Sigmoid colon (tissue), 7 donors: ENCODE measurements around the gene SLC35F1. TPM values are rescaled to one million over a fixed set of nuclear protein-coding genes. Genes with fewer than 3 reads are reported as not detected.
"Not testable (repeated sequence)": the region's sequence is repeated elsewhere in the genome, so short reads cannot be mapped to it uniquely, and the experiment has no call there.

Source experiments
- DNase-seq: peaks from one replicate; pipeline ENCODE4 v3.0.0-alpha.2; 2019
- H3K27ac ChIP-seq, 4 donors: fragments of 200-600 bp; sonication (generic); one replicate each; pipeline ENCODE4 v1.5.1; 2016 to 2019; ENCODE audit warnings: mild to moderate bottlenecking in 1 of 4
- H3K27me3 ChIP-seq, 3 donors: fragments of 200-600 bp; sonication (generic); one replicate each; pipeline ENCODE4 v1.5.1; 2019; ENCODE audit warnings: mild to moderate bottlenecking in 1 of 3
- H3K36me3 ChIP-seq, 4 donors: fragments of 200-600 bp; sonication (generic); one replicate each; pipeline ENCODE4 v1.5.1; 2016 to 2019
- H3K4me1 ChIP-seq, 4 donors: fragments of 200-600 bp; sonication (generic); one replicate each; pipeline ENCODE4 v1.5.1; 2017 to 2019
- H3K4me3 ChIP-seq, 4 donors: fragments of 200-600 bp; sonication (generic); one replicate each; pipeline ENCODE4 v1.5.1; 2017 to 2019; ENCODE audit warnings: mild to moderate bottlenecking in 2 of 4, moderate library complexity in 1 of 4
- H3K9me3 ChIP-seq, 4 donors: fragments of 200-600 bp in 3 of 4; sonication (generic) in 3 of 4; one replicate each; pipeline versions ENCODE4 v1.5.1 to v1.6.1; 2013 to 2019
- EP300 ChIP-seq, 4 donors: sonication (generic); formaldehyde crosslinking; IDR thresholded peaks; one replicate each; pipeline ENCODE4 v1.6.1; 2017; ENCODE audit warnings: antibody characterized with exemption in 4 of 4
- POLR2A ChIP-seq, 2 donors: fragments of 450-650 bp; IDR thresholded peaks; one replicate each; pipeline ENCODE4 v1.6.1; 2016; ENCODE audit warnings: antibody characterized with exemption in 2 of 2, mild to moderate bottlenecking in 2 of 2, moderate library complexity in 2 of 2
- POLR2AphosphoS5 ChIP-seq, 4 donors: sonication (generic); formaldehyde crosslinking; IDR thresholded peaks; one replicate each; pipeline ENCODE4 v1.6.1; 2017; ENCODE audit warnings: antibody characterized with exemption in 4 of 4
- WGBS, 2 donors: extraction: QIAGEN DNeasy Blood & Tissue Kit; methylation state at CpG; one replicate each; pipeline ENCODE4 v1.1.7; 2013; 5-methylcytosine and 5-hydroxymethylcytosine counted together
- intact Hi-C: fragments of 100-400 bp; cut with DNase I; formaldehyde crosslinking; loops from one replicate; pipeline ENCODE4 v1.15.1; 2023
- polyA plus RNA-seq, 3 donors: library from polyadenylated mRNA; stranded (reverse); fragments of 200-250 nt; gene quantifications; one replicate each; pipeline ENCODE4 v1.2.3, GENCODE V29; 2013
- total RNA-seq, 4 donors: library from RNA; depleted of rRNA; stranded (reverse); fragments of >200 nt; gene quantifications; one replicate each; pipeline ENCODE4 v1.1.0, GENCODE V29; 2016
- TF ChIP-seq, protein P1 (sequence below), 4 experiments: fragments of 450-650 bp in 3 of 4; fragments of 200-600 bp in 1 of 4; IDR thresholded peaks; one replicate each; pipeline ENCODE4 v1.5.1; 2016 to 2019; ENCODE audit warnings: antibody characterized with exemption in 4 of 4, mild to moderate bottlenecking in 3 of 4, moderate library complexity in 2 of 4
- donor health status: healthy with polysubstance abuse.
- donor health status: Bipolar disorder and iron deficiency.
- donor health status: healthy.

The SLC35F1 gene
- 1 to 10 TPM; 3.8 to 8.9 (median 4.4) TPM for total RNA-seq
- polyA plus RNA-seq: under 1 TPM in 2 of 3 donors, not detected in 1; under 0.01 to 0.66 TPM

DNA sequence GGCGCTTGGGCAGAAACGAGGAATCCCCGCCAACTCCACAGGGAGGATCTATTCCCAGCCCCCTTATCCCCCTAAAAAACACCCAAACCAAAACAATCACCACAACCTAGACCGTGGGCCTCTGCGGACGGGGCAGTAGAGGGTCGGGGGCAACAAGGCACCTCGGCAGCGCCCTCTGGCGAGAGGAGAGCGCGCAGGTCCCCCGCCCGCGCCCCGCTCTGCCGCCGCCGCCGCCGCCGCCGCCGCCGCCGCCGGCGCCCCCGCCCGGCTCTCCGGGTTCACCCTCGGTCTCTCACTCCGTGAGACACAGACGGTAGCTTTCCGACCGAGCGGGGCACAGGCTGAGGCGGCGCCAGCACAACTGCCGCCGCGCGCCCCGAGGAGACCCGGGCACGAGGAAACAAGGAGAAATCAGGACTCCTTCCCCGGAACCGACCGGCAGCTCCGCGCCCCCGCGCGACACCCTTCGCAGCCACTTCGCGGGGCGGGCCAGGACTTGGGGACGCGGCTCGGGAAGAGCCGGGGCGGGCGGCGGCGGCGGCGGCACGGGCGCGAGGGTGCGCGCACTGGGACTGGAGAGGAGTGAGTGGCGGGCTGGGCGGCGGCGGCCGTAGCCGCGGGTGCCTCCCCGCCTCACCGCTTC lies at the start of gene SLC35F1:
Gene SLC35F1, plus strand, starts transcription at position 307 of the 643 bp plus-strand sequence.
- peak within 1 kb of the TSS; percentile 32 to 57 (median 37) for H3K27ac ChIP-seq
- H3K27me3 ChIP-seq: peaks cover 10 to 58% (median 28%) of the 10 kb centered on the region in 3 donors
- TF ChIP-seq POLR2AphosphoS5 (IDR thresholded peaks at IDR 0.05) (peak in 2 of 4 donors; percentile 32), EP300 (IDR thresholded peaks at IDR 0.05) (no peak)
- no peak for DNase-seq
- H3K4me1 ChIP-seq: peaks cover 0 to 20% (median 17%) of the 10 kb centered on the region in 4 donors
- intact Hi-C loops: no loop called here
- no peaks in the 10 kb centered on the region for H3K9me3 ChIP-seq
- 0 to 1% methylated on average over 82 of the region's 82 CpGs for WGBS, 2 donors
- H3K4me3 ChIP-seq: peak within 1 kb of the TSS; percentile 31 to 63 (median 56)
- no peaks in the 10 kb centered on the region for H3K36me3 ChIP-seq

GRCh38 chr6:117858601-117859000 lies 48.5 kb upstream of the SLC35F1 start:
- H3K4me3 ChIP-seq, intact Hi-C loops, H3K4me1 ChIP-seq, DNase-seq, H3K27me3 ChIP-seq, H3K9me3 ChIP-seq, H3K27ac ChIP-seq, H3K36me3 ChIP-seq: not testable (repeated sequence)
- WGBS, 2 donors: 62 to 64% methylated on average over 2 of the region's 2 CpGs

GRCh38 chr6:117861545-117861944 lies 45.5 kb upstream of the SLC35F1 start:
- 94% methylated on average over 3 of the region's 3 CpGs for WGBS, 2 donors

GRCh38 chr6:117866561-117866960 lies 40.5 kb upstream of the SLC35F1 start:
- intact Hi-C loops: no loop called here
- TF ChIP-seq EP300 (IDR thresholded peaks at IDR 0.05) (no peak), POLR2AphosphoS5 (IDR thresholded peaks at IDR 0.05) (no peak), POLR2A (IDR thresholded peaks at IDR 0.05) (no peak)
- TF ChIP-seq, protein P1, sequence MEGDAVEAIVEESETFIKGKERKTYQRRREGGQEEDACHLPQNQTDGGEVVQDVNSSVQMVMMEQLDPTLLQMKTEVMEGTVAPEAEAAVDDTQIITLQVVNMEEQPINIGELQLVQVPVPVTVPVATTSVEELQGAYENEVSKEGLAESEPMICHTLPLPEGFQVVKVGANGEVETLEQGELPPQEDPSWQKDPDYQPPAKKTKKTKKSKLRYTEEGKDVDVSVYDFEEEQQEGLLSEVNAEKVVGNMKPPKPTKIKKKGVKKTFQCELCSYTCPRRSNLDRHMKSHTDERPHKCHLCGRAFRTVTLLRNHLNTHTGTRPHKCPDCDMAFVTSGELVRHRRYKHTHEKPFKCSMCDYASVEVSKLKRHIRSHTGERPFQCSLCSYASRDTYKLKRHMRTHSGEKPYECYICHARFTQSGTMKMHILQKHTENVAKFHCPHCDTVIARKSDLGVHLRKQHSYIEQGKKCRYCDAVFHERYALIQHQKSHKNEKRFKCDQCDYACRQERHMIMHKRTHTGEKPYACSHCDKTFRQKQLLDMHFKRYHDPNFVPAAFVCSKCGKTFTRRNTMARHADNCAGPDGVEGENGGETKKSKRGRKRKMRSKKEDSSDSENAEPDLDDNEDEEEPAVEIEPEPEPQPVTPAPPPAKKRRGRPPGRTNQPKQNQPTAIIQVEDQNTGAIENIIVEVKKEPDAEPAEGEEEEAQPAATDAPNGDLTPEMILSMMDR (IDR thresholded peaks at IDR 0.05): no peak
- WGBS, 2 donors: 54 to 65% methylated on average over 4 of the region's 4 CpGs

More at GRCh38 chr6:117861545-117861944, 45.5 kb upstream of the SLC35F1 start:
- H3K27me3 ChIP-seq: no peaks in the 10 kb centered on the region
- DNase-seq: no peak
- no peak overlapping the region for H3K27ac ChIP-seq
- no peaks in the 10 kb centered on the region for H3K36me3 ChIP-seq
- H3K4me3 ChIP-seq: no peak overlapping the region
- no peak for TF ChIP-seq POLR2A (IDR thresholded peaks at IDR 0.05)
- TF ChIP-seq EP300 (IDR thresholded peaks at IDR 0.05): no peak
- no peak for TF ChIP-seq POLR2AphosphoS5 (IDR thresholded peaks at IDR 0.05)
- TF ChIP-seq, protein P1 (IDR thresholded peaks at IDR 0.05): no peak
- no peaks in the 10 kb centered on the region for H3K4me1 ChIP-seq
- H3K9me3 ChIP-seq: no peaks in the 10 kb centered on the region
- intact Hi-C loops: no loop called here

GRCh38 chr6:117870486-117871242 lies 36.4 kb upstream of the SLC35F1 start:
- 78 to 83% methylated on average over 4 of the region's 4 CpGs for WGBS, 2 donors
- Histone ChIP-seq H3K9me3 (no peaks in the 10 kb centered on the region), H3K4me1 (no peaks in the 10 kb centered on the region), H3K27ac (no peak overlapping the region), H3K4me3 (no peak overlapping the region), H3K27me3 (no peaks in the 10 kb centered on the region), H3K36me3 (no peaks in the 10 kb centered on the region)
- TF ChIP-seq POLR2A (IDR thresholded peaks at IDR 0.05) (no peak), POLR2AphosphoS5 (IDR thresholded peaks at IDR 0.05) (no peak), EP300 (IDR thresholded peaks at IDR 0.05) (no peak)
- TF ChIP-seq, protein P1 (IDR thresholded peaks at IDR 0.05): no peak
- no peak for DNase-seq
- intact Hi-C loops: no loop called here

More at GRCh38 chr6:117866561-117866960, 40.5 kb upstream of the SLC35F1 start:
- Histone ChIP-seq H3K27me3 (no peaks in the 10 kb centered on the region), H3K36me3 (no peaks in the 10 kb centered on the region), H3K4me3 (no peak overlapping the region), H3K27ac (no peak overlapping the region), H3K4me1 (no peaks in the 10 kb centered on the region), H3K9me3 (no peaks in the 10 kb centered on the region)
- DNase-seq: no peak
